ENCODE results near the gene ECE2.

ECE2 gene

DNA sequence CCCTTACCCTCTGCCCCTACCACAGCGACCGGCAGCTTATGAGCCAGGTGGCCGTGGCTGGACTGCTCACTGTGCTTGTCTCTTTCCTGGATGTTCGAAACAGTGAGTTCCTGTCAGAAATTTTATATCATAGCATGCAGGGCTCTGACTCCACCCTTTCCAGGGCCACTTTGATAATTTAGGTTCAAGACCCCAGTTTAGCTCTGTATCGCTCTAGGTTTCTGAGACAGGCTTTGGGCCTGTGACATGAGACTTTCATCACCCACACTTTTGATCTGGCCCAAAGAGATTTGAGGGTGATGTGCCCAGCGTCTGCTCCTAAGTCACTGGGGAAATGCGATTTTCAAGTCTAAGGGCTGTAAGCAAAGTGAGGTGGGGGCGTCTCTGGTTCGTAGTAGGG, 32.1 kb downstream of the ECE2 start:
- no peak overlapping the region for H3K9ac ChIP-seq (ENCODE audit: low read depth, low read length, poor library complexity)
- no peak overlapping the region for H4K8ac ChIP-seq (ENCODE audit: low read depth, low read length)
- no peak overlapping the region for H2AFZ ChIP-seq (ENCODE audit: low read length)
- H3K27ac ChIP-seq (replicated peaks; ENCODE audit: low read length) = no peak overlapping the region
- H2BK15ac ChIP-seq (ENCODE audit: low read length) = no peak overlapping the region
- H3K18ac ChIP-seq (ENCODE audit: low read length) = no peak overlapping the region
- H3K23ac ChIP-seq (ENCODE audit: low read depth, low read length, poor library complexity) = no peak overlapping the region
- no peak overlapping the region for H3K4me3 ChIP-seq (ENCODE audit: low read length in 2 of 2)
- DNase-seq (ENCODE audit: low spot score) = no peak
- H3K14ac ChIP-seq (ENCODE audit: low read length) = no peak overlapping the region
- no peak overlapping the region for H3K4me2 ChIP-seq (ENCODE audit: insufficient read depth, low read length, poor library complexity, severe bottlenecking)
- peaks cover 47 to 67% of the 10 kb centered on the region in 2 donors for H3K36me3 ChIP-seq (replicated peaks in 1 of 2; ENCODE audit: control insufficient read depth in 2 of 2, insufficient read depth in 2 of 2, low read length in 2 of 2)
- H3K9me3 ChIP-seq (replicated peaks in 1 of 2; ENCODE audit: control insufficient read depth in 2 of 2, insufficient read depth in 1 of 2, low read depth in 1 of 2, low read length in 2 of 2) = no peaks in the 10 kb centered on the region
- no peaks in the 10 kb centered on the region for H3K4me1 ChIP-seq (ENCODE audit: control insufficient read depth in 2 of 2, insufficient read depth in 1 of 2, low read depth in 1 of 2, low read length in 2 of 2)
- WGBS, 2 donors (ENCODE audit: extremely low coverage in 2 of 2, insufficient read length in 2 of 2, insufficient replicate concordance in 1 of 2) = no CpG with 5 or more reads among the region's 9 CpGs
- H2AK5ac ChIP-seq (ENCODE audit: low read depth, low read length) = no peak overlapping the region
- no peak overlapping the region for H4K91ac ChIP-seq (ENCODE audit: low read depth, low read length, poor library complexity)
- H3K79me1 ChIP-seq (ENCODE audit: low read depth, low read length) = no peaks in the 10 kb centered on the region
- no peak overlapping the region for H2BK12ac ChIP-seq (ENCODE audit: low read length)
- H3K27me3 ChIP-seq (ENCODE audit: control insufficient read depth in 3 of 3, insufficient read depth in 3 of 3, low read depth in 1 of 3, low read length in 3 of 3) = no peaks in the 10 kb centered on the region
- H2BK5ac ChIP-seq (ENCODE audit: low read length) = no peak overlapping the region
- no peak overlapping the region for H3K4ac ChIP-seq (ENCODE audit: low read length)
- H2BK120ac ChIP-seq (ENCODE audit: low read depth, low read length) = no peak overlapping the region

DNA sequence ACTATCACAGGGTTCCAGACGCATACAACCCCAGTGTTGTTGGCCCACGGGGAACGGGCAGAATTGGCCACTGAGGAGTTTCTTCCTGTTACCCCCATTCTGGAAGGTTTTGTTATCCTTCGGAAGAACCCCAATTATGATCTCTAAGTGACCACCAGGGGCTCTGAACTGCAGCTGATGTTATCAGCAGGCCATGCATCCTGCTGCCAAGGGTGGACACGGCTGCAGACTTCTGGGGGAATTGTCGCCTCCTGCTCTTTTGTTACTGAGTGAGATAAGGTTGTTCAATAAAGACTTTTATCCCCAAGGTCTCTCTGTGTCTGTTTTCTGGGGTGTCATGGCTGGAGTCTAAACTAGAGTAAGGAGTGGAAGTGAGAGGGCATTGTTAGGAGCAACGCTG, 32.9 kb downstream of the ECE2 start:
- H3K36me3 ChIP-seq (replicated peaks in 1 of 2; ENCODE audit: control insufficient read depth in 2 of 2, insufficient read depth in 2 of 2, low read length in 2 of 2) = peaks cover 38 to 59% of the 10 kb centered on the region in 2 donors

DNA sequence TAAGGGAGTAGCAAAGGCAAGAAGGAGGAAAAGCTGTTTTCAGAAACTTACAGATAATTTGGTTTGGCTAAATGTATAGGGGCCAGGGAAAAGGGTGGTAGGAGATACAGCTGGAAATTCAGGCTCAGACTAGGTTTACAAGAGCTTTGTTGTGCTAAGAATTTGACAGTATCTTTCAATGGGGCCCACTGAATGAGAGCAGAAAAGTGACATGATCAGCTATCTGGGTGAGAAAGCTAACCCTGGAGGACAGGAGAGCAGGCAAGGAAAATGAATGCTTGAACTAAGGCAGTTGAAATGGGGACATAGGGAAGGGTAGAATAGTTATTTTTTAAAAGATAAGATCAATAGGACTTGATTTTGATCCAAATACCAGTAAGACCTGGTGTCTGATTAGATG, 35.8 kb downstream of the ECE2 start:
- Histone ChIP-seq H2BK120ac (ENCODE audit: low read depth, low read length) (no peak overlapping the region), H3K14ac (ENCODE audit: low read length) (no peak overlapping the region), H3K18ac (ENCODE audit: low read length) (no peak overlapping the region), H3K9ac (ENCODE audit: low read depth, low read length, poor library complexity) (no peak overlapping the region), H3K4me3 (ENCODE audit: low read length in 2 of 2) (no peak overlapping the region), H2BK5ac (ENCODE audit: low read length) (no peak overlapping the region), H3K9me3 (replicated peaks in 1 of 2; ENCODE audit: control insufficient read depth in 2 of 2, insufficient read depth in 1 of 2, low read depth in 1 of 2, low read length in 2 of 2) (no peaks in the 10 kb centered on the region), H4K8ac (ENCODE audit: low read depth, low read length) (no peak overlapping the region), H2AFZ (ENCODE audit: low read length) (peak overlapping the region; percentile 9), H3K23ac (ENCODE audit: low read depth, low read length, poor library complexity) (no peak overlapping the region), H3K27me3 (ENCODE audit: control insufficient read depth in 3 of 3, insufficient read depth in 3 of 3, low read depth in 1 of 3, low read length in 3 of 3) (no peaks in the 10 kb centered on the region), H2BK12ac (ENCODE audit: low read length) (no peak overlapping the region), H4K91ac (ENCODE audit: low read depth, low read length, poor library complexity) (no peak overlapping the region), H3K4me1 (ENCODE audit: control insufficient read depth in 2 of 2, insufficient read depth in 1 of 2, low read depth in 1 of 2, low read length in 2 of 2) (peaks cover 2 to 12% of the 10 kb centered on the region in 2 donors), H3K4me2 (ENCODE audit: insufficient read depth, low read length, poor library complexity, severe bottlenecking) (no peak overlapping the region), H2AK5ac (ENCODE audit: low read depth, low read length) (no peak overlapping the region), H3K79me1 (ENCODE audit: low read depth, low read length) (peaks cover 2% of the 10 kb centered on the region), H2BK15ac (ENCODE audit: low read length) (no peak overlapping the region), H3K36me3 (replicated peaks in 1 of 2; ENCODE audit: control insufficient read depth in 2 of 2, insufficient read depth in 2 of 2, low read length in 2 of 2) (peaks cover 20 to 44% of the 10 kb centered on the region in 2 donors), H3K27ac (replicated peaks; ENCODE audit: low read length) (no peak overlapping the region), H3K4ac (ENCODE audit: low read length) (no peak overlapping the region)
- no peak for DNase-seq (ENCODE audit: low spot score)

More for the DNA sequence above, 32.9 kb downstream of the ECE2 start:
- no peak overlapping the region for H3K4me2 ChIP-seq (ENCODE audit: insufficient read depth, low read length, poor library complexity, severe bottlenecking)
- H3K27ac ChIP-seq (replicated peaks; ENCODE audit: low read length) = no peak overlapping the region
- H3K27me3 ChIP-seq (ENCODE audit: control insufficient read depth in 3 of 3, insufficient read depth in 3 of 3, low read depth in 1 of 3, low read length in 3 of 3) = no peaks in the 10 kb centered on the region
- no peaks in the 10 kb centered on the region for H3K9me3 ChIP-seq (replicated peaks in 1 of 2; ENCODE audit: control insufficient read depth in 2 of 2, insufficient read depth in 1 of 2, low read depth in 1 of 2, low read length in 2 of 2)
- no peak overlapping the region for H3K4me3 ChIP-seq (ENCODE audit: low read length in 2 of 2)
- no peak for DNase-seq (ENCODE audit: low spot score)
- no peak overlapping the region for H3K9ac ChIP-seq (ENCODE audit: low read depth, low read length, poor library complexity)
- H2BK120ac ChIP-seq (ENCODE audit: low read depth, low read length) = no peak overlapping the region
- H2BK15ac ChIP-seq (ENCODE audit: low read length) = no peak overlapping the region
- no peak overlapping the region for H4K8ac ChIP-seq (ENCODE audit: low read depth, low read length)
- no peaks in the 10 kb centered on the region for H3K79me1 ChIP-seq (ENCODE audit: low read depth, low read length)
- no peak overlapping the region for H3K14ac ChIP-seq (ENCODE audit: low read length)
- no CpG with 5 or more reads among the region's 7 CpGs for WGBS, 2 donors (ENCODE audit: extremely low coverage in 2 of 2, insufficient read length in 2 of 2, insufficient replicate concordance in 1 of 2)
- no peak overlapping the region for H4K91ac ChIP-seq (ENCODE audit: low read depth, low read length, poor library complexity)
- H2AK5ac ChIP-seq (ENCODE audit: low read depth, low read length) = no peak overlapping the region
- no peak overlapping the region for H3K4ac ChIP-seq (ENCODE audit: low read length)
- no peak overlapping the region for H2BK5ac ChIP-seq (ENCODE audit: low read length)
- no peak overlapping the region for H3K23ac ChIP-seq (ENCODE audit: low read depth, low read length, poor library complexity)
- H2AFZ ChIP-seq (ENCODE audit: low read length) = no peak overlapping the region
- no peak overlapping the region for H3K18ac ChIP-seq (ENCODE audit: low read length)
- H2BK12ac ChIP-seq (ENCODE audit: low read length) = no peak overlapping the region
- no peaks in the 10 kb centered on the region for H3K4me1 ChIP-seq (ENCODE audit: control insufficient read depth in 2 of 2, insufficient read depth in 1 of 2, low read depth in 1 of 2, low read length in 2 of 2)

DNA sequence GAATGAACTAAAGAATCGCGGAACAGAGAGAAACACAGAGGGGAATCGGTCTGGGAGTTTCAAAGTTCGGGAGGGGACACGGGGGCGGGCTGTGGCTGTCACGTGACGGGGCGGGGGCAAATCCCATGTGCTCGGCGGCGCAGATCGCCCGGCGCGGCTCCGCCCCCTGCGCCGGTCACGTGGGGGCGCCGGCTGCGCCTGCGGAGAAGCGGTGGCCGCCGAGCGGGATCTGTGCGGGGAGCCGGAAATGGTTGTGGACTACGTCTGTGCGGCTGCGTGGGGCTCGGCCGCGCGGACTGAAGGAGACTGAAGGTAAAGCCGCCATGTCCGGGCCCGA, 38.5 kb downstream of the ECE2 start, which contains the start of gene EIF4G1:
Gene EIF4G1 (plus strand): TSS at position 244 of the 337 bp plus-strand sequence. CDS start 1,191 bp downstream, outside the sequence.
- H3K14ac ChIP-seq (ENCODE audit: low read length) = peak within 1 kb of the TSS; percentile 89

More for the DNA sequence above, 38.5 kb downstream of the ECE2 start, which contains the start of gene EIF4G1:
- H3K27me3 ChIP-seq (ENCODE audit: control insufficient read depth in 3 of 3, insufficient read depth in 3 of 3, low read depth in 1 of 3, low read length in 3 of 3) = no peaks in the 10 kb centered on the region
- peaks cover 7 to 15% of the 10 kb centered on the region in 2 donors for H3K4me1 ChIP-seq (ENCODE audit: control insufficient read depth in 2 of 2, insufficient read depth in 1 of 2, low read depth in 1 of 2, low read length in 2 of 2)
- WGBS, 2 donors (ENCODE audit: extremely low coverage in 2 of 2, insufficient read length in 2 of 2, insufficient replicate concordance in 1 of 2) = no CpG with 5 or more reads among the region's 40 CpGs
- H3K23ac ChIP-seq (ENCODE audit: low read depth, low read length, poor library complexity) = peak within 1 kb of the TSS; percentile 89
- H2BK5ac ChIP-seq (ENCODE audit: low read length) = peak within 1 kb of the TSS; percentile 66
- H3K27ac ChIP-seq (replicated peaks; ENCODE audit: low read length) = peak within 1 kb of the TSS; percentile 72
- peak; percentile 87 for DNase-seq (ENCODE audit: low spot score)
- H3K79me1 ChIP-seq (ENCODE audit: low read depth, low read length) = peaks cover 2% of the 10 kb centered on the region
- peak within 1 kb of the TSS; percentile 53 for H4K91ac ChIP-seq (ENCODE audit: low read depth, low read length, poor library complexity)
- H2BK120ac ChIP-seq (ENCODE audit: low read depth, low read length) = no peak within 1 kb of the TSS
- H3K36me3 ChIP-seq (replicated peaks in 1 of 2; ENCODE audit: control insufficient read depth in 2 of 2, insufficient read depth in 2 of 2, low read length in 2 of 2) = peaks cover 12 to 45% of the 10 kb centered on the region in 2 donors
- H2AFZ ChIP-seq (ENCODE audit: low read length) = peak within 1 kb of the TSS; percentile 73
- peak within 1 kb of the TSS; percentile 92 for H3K9ac ChIP-seq (ENCODE audit: low read depth, low read length, poor library complexity)
- H2AK5ac ChIP-seq (ENCODE audit: low read depth, low read length) = peak within 1 kb of the TSS; percentile 98
- peak within 1 kb of the TSS; percentile 37 for H3K4ac ChIP-seq (ENCODE audit: low read length)
- H2BK15ac ChIP-seq (ENCODE audit: low read length) = no peak within 1 kb of the TSS
- H3K4me2 ChIP-seq (ENCODE audit: insufficient read depth, low read length, poor library complexity, severe bottlenecking) = peak within 1 kb of the TSS; percentile 91
- no peak within 1 kb of the TSS for H2BK12ac ChIP-seq (ENCODE audit: low read length)
- peak within 1 kb of the TSS; percentile 90 for H3K18ac ChIP-seq (ENCODE audit: low read length)
- H3K9me3 ChIP-seq (replicated peaks in 1 of 2; ENCODE audit: control insufficient read depth in 2 of 2, insufficient read depth in 1 of 2, low read depth in 1 of 2, low read length in 2 of 2) = no peaks in the 10 kb centered on the region
- H3K4me3 ChIP-seq (ENCODE audit: low read length in 2 of 2) = peak within 1 kb of the TSS; percentile 78 to 98
- no peak within 1 kb of the TSS for H4K8ac ChIP-seq (ENCODE audit: low read depth, low read length)
